Mesangial cell (primary cell): ENCODE measurements around the gene SAMD15. TPM values are rescaled to one million over a fixed set of nuclear protein-coding genes. Genes with fewer than 3 reads are reported as not detected.

Experiments used
- total RNA-seq: library from RNA; depleted of rRNA; stranded (reverse); fragments of >200 nt; gene quantifications from 2 replicates; pipeline ENCODE4 v1.2.3, GENCODE V29; 2015

Gene SAMD15
- 0.51 and 2.0 TPM in 2 replicates for total RNA-seq

DNA sequence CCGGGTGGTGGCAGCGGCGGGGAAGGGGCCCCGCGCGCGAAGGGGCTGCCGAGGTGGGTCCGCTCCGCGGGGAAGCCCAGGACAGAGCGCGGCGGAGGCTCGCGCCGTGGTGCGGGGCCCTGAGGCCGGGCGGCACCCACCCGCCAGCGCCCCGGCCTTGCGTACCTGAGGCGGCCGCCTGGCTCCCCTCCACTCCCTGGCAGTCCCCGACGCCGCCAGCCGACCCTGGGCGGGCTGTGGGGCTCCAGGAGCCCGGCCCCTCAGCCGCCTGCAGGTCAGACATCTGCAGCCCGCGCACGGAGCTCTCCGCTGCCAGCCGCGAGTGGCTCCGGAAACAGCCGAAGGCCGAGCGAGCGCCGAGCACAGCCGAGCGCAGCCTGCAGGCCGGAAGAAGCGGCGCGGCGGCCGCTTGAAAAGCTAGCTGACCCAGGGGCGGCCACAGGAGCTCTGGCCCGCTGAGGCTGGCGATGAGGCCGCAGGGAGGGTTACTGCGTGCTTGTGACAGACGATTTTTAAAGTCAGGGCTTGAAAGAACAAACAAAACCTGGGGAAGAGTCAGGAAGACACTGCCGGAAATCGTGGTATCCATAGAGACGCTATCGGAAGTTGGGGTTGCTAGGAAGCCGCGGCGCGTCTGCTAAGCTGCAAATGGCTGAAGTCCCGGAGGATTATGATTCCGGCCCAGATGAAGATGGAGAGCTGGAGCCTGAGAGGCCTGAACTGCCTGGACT, at the start of gene SAMD15, which contains the start of gene TMED8:
Gene SAMD15, plus strand, starts transcription at position 609 of the 731 bp plus-strand sequence. Its CDS starts 40 bp downstream, at position 649.
Gene TMED8, minus strand, starts transcription at position 324 of the 731 bp plus-strand sequence. Its CDS starts 41 bp downstream, at position 283.

DNA sequence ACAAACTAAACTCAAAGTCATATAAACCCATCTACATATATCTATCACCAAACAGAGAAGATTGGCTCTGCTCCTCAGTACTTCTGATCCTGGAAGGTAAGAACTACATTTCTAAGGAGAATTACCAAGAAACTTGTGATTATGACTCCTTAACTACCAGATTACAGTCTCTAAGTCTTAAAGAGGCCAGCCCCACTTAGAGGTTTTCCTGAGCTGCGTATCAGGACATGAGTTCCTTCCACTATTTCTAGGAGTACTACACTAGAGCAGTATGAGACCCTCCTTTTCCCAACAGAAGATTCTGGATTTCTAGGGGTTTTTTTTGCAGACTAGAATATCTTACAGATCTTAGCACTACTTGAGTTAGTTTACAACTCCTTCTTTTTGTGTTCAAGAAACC, 46.2 kb downstream of the SAMD15 start, which contains the start of gene NOXRED1:
Gene NOXRED1, minus strand, starts transcription at position 101 of the 400 bp plus-strand sequence. CDS start 634 bp downstream, outside the sequence.

Other genes starting within 250 kb of the SAMD15 start
- not detected in 2 replicates for gene ZDHHC22, start 235.6 kb upstream of the SAMD15 start, total RNA-seq
- gene TMEM63C, start 195.6 kb upstream of the SAMD15 start, total RNA-seq, result 1.8 TPM in 1 of 2 replicates, not detected in the other
- gene NGB, start 106.2 kb upstream of the SAMD15 start, total RNA-seq, result not detected in 2 replicates
- 13.7 and 15.3 TPM in 2 replicates for gene POMT2, start 56.5 kb upstream of the SAMD15 start, total RNA-seq
- 28.2 and 46.3 TPM in 2 replicates for gene GSTZ1, start 56.3 kb upstream of the SAMD15 start, total RNA-seq
- 7.1 and 8.8 TPM in 2 replicates for gene TMED8, start 285 bp upstream of the SAMD15 start, total RNA-seq
- gene NOXRED1, start 46.1 kb downstream of the SAMD15 start, total RNA-seq, result 0.25 TPM in 1 of 2 replicates, not detected in the other
- gene VIPAS39, start 80.2 kb downstream of the SAMD15 start, total RNA-seq, result 16.2 and 17.1 TPM in 2 replicates
- gene AHSA1, start 80.7 kb downstream of the SAMD15 start, total RNA-seq, result 63.1 and 149 TPM in 2 replicates
- under 0.01 and 2.5 TPM in 2 replicates for gene ISM2, start 121.4 kb downstream of the SAMD15 start, total RNA-seq
- 25.4 and 54.8 TPM in 2 replicates for gene SPTLC2, start 239.3 kb downstream of the SAMD15 start, total RNA-seq